Measurements from ENCODE around the gene PDE9A. TPM values are rescaled to one million over a fixed set of nuclear protein-coding genes. Genes with fewer than 3 reads are reported as not detected.

The PDE9A gene
- total RNA-seq, 1 donor from 2014 or later = 1.6 TPM

DNA sequence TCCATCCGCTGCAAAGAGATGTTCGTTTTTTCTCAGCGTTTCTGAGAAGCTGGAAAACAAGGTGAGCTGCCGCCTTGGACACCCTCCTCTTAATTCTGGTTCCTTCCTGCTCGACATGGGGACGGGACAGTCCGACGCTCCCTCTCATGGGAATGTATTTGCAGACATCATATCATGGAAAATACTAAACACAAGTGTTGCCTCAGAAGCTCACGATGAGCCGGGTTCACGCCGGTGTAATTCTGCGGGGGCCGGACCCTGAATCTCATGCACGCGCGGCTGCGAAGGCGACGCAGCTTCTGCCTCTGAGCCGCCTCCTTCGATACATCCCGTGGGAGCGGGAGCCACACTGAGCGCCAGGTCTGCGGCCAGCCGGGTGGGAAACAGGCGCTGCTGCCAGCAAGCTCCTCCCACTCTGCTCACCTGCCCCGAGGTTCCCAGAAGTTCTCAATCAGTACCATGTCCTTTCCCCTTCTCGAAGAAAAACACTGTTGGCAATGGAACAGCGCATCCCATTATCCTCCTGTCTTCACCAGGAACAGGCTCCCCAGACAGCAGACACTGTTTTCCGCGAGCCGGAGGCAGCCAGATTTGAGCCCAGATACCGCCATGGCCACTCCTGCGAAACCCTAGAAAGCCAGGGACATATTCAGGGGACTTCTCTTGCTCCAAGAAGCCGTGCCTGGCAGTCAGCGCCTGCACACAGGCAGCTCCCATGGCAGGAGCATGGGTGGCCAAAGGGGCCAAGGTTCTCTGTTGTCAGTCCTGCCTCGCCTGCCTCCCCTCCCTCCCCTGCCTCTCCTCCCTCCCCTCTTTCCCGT, 127.9 kb downstream of the PDE9A start:
- DNase-seq (ENCODE audit: low read depth) (peak; percentile 44), FAIRE-seq (peak; percentile 40)
- TF ChIP-seq, protein P1, sequence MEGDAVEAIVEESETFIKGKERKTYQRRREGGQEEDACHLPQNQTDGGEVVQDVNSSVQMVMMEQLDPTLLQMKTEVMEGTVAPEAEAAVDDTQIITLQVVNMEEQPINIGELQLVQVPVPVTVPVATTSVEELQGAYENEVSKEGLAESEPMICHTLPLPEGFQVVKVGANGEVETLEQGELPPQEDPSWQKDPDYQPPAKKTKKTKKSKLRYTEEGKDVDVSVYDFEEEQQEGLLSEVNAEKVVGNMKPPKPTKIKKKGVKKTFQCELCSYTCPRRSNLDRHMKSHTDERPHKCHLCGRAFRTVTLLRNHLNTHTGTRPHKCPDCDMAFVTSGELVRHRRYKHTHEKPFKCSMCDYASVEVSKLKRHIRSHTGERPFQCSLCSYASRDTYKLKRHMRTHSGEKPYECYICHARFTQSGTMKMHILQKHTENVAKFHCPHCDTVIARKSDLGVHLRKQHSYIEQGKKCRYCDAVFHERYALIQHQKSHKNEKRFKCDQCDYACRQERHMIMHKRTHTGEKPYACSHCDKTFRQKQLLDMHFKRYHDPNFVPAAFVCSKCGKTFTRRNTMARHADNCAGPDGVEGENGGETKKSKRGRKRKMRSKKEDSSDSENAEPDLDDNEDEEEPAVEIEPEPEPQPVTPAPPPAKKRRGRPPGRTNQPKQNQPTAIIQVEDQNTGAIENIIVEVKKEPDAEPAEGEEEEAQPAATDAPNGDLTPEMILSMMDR (IDR thresholded peaks at IDR 0.05; ENCODE audit: insufficient read depth, low read length, severe bottlenecking) = peak; percentile 20
- H3K27me3 ChIP-seq (ENCODE audit: control insufficient read depth, insufficient read depth, low read length) = peaks cover 22% of the 10 kb centered on the region
- H3K36me3 ChIP-seq (ENCODE audit: control insufficient read depth, insufficient read depth, low read length) = no peaks in the 10 kb centered on the region
- H3K4me3 ChIP-seq (ENCODE audit: low read depth, low read length) = peak overlapping the region; percentile 20

DNA sequence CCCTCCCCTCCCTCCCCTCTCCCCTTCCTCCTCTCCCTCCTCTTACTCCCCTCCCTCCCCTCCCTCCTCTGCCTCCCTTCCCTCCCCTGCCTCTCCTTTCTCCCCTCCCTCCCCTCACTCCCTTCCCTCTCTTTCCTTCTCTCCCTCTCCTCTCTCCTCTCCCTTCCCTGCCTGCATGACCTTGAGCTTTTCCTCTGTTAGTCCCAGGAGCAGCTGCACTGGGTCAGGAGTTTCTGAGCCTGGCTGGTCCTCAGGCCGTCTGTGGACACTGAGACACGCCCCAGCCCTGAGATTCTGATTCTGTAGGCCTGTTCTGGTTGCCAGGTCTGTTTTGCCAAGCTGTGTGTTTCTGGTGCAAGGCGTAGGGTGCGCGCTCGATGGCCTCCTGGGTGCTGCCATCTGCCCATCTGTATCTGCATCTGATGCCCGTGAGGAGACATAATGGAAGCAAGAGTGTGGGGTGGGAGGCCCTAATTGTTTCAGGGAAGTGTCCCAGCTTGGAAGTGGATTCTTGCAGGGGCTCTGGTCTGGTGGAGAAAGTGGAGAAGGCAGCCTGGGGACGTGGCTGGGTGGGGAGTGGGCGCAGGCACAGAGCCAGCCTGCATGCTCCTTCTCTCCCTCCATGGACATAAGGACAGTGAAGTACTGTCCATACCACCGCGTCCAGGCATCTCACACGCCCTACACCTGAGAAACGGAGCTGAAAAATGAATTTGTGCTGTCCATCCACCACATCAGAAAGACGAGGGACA, 128.7 kb downstream of the PDE9A start:
- Histone ChIP-seq H3K4me3 (ENCODE audit: low read depth, low read length) (no peak overlapping the region), H3K36me3 (ENCODE audit: control insufficient read depth, insufficient read depth, low read length) (no peaks in the 10 kb centered on the region), H3K27me3 (ENCODE audit: control insufficient read depth, insufficient read depth, low read length) (peaks cover 24% of the 10 kb centered on the region)
- TF ChIP-seq, protein P1 (IDR thresholded peaks at IDR 0.05; ENCODE audit: insufficient read depth, low read length, severe bottlenecking) = no peak
- DNase-seq (ENCODE audit: low read depth) (no peak), FAIRE-seq (no peak)

DNA sequence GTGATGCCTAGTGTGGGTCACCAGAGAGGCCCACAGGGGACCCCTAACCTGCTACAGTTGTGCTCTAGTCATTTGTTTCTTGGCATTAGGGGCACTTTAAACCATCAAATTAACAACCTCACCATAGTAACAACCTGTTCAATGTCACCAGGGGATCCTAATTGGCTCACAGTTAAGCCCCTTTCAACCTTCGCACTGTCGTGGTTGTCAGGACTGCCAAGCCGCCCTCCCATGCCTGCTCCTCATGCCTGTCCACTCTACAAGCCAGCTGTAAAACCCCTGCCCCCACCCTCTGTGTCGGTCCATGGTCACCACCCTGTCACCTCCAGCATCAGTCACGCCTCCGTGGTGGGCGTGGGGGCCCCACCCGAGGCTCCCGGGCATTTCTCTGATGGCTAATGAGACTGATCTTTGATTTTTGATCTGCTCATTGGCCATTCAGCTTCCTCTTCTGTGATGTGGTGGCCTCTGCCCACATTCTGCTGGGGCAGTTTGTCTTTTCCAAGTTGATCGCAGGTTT, 129.4 kb downstream of the PDE9A start:
- peaks cover 24% of the 10 kb centered on the region for H3K27me3 ChIP-seq (ENCODE audit: control insufficient read depth, insufficient read depth, low read length)
- FAIRE-seq (no peak), DNase-seq (ENCODE audit: low read depth) (no peak)

DNA sequence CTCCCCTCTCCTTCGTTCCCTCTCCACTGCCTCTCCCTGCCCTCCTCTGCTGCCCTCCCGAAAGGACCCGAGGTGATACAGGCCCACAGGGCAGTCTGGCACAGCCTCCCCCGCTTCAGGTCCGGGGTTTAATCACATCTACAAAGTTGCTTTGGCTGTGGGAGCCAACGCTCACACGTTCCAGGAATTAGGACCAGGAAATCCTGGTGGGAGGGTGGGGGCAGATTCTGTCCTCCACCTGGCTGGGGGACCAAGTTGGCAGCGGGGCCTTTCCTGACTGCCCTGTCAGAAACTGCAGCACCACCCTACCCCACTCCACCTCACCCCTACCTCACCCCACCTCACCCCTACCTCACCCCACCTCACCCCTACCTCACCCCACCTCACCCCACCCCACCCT, 130.9 kb downstream of the PDE9A start:
- peaks cover 22% of the 10 kb centered on the region for H3K27me3 ChIP-seq (ENCODE audit: control insufficient read depth, insufficient read depth, low read length)
- TF ChIP-seq, protein P1 (IDR thresholded peaks at IDR 0.05; ENCODE audit: insufficient read depth, low read length, severe bottlenecking) = no peak
- no peak overlapping the region for H3K4me3 ChIP-seq (ENCODE audit: low read depth, low read length)
- H3K36me3 ChIP-seq (ENCODE audit: control insufficient read depth, insufficient read depth, low read length) = no peaks in the 10 kb centered on the region
- FAIRE-seq = no peak
- DNase-seq (ENCODE audit: low read depth) = no peak

More for the DNA sequence above, 129.4 kb downstream of the PDE9A start:
- TF ChIP-seq, protein P1 (IDR thresholded peaks at IDR 0.05; ENCODE audit: insufficient read depth, low read length, severe bottlenecking) = no peak
- Histone ChIP-seq H3K36me3 (ENCODE audit: control insufficient read depth, insufficient read depth, low read length) (no peaks in the 10 kb centered on the region), H3K4me3 (ENCODE audit: low read depth, low read length) (no peak overlapping the region)

DNA sequence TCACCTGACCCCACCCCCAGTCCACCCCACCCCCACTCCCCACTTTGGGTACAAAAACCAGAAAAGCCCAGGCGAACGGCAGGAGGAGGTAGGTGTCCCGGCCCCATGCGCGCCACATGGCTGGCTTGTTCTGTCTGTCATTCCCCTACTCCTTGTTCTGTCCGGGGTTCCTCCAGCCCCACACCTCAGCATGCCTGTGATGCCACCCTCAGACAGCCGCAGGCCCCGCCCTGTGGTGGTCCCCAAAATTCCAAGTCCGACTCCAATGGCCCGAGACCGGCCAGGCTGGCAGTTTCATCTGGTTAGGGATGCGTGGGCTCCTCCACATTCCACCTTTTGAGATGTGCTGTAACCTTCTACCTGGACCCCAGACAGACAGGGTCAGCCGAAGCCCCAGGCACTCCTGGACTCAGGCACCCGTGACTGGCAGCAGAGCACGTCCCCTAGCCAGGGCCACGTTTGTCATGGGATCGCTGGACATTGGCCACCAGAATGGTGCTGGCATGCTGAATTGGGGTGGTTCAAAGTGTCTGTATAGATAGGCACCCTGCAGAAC, 131.6 kb downstream of the PDE9A start:
- TF ChIP-seq, protein P1 (IDR thresholded peaks at IDR 0.05; ENCODE audit: insufficient read depth, low read length, severe bottlenecking) = no peak
- FAIRE-seq = no peak

More for the DNA sequence above, 131.6 kb downstream of the PDE9A start:
- Histone ChIP-seq H3K36me3 (ENCODE audit: control insufficient read depth, insufficient read depth, low read length) (no peaks in the 10 kb centered on the region), H3K4me3 (ENCODE audit: low read depth, low read length) (no peak overlapping the region), H3K27me3 (ENCODE audit: control insufficient read depth, insufficient read depth, low read length) (peaks cover 16% of the 10 kb centered on the region)
- DNase-seq (ENCODE audit: low read depth) = no peak
